CD4-positive, alpha-beta T cell treated with Interleukin-15 for 4 hours (primary cell): Measurements from ENCODE around the gene AHCYL2.
"Not testable (repeated sequence)": the region's sequence is repeated elsewhere in the genome, so short reads cannot be mapped to it uniquely, and the experiment has no call there.

Source experiments
- DNase-seq: peaks from one replicate; pipeline ENCODE4 v3.0.0-alpha.2; 2020; ENCODE audit warnings: low spot score

The AHCYL2 gene

GRCh38 chr7:129209067-129209926 is 15.5 kb upstream of the AHCYL2 start:
- DNase-seq, result no peak

GRCh38 chr7:129210256-129210988 is 14.4 kb upstream of the AHCYL2 start:
- peak; percentile 45 for DNase-seq

- DNase-seq, result no peak
Observed at GRCh38 chr7:129210989-129211312, 13.9 kb upstream of the AHCYL2 start.

GRCh38 chr7:129212126-129212525 is 12.7 kb upstream of the AHCYL2 start:
- DNase-seq, result no peak

- DNase-seq, result no peak
Observed at GRCh38 chr7:129212596-129212995, 12.2 kb upstream of the AHCYL2 start.

GRCh38 chr7:129213828-129214227 is 11.0 kb upstream of the AHCYL2 start:
- DNase-seq, result no peak

GRCh38 chr7:129215691-129216090 is 9.1 kb upstream of the AHCYL2 start:
- not testable (repeated sequence) for DNase-seq

GRCh38 chr7:129216101-129216715 is 8.6 kb upstream of the AHCYL2 start:
- not testable (repeated sequence) for DNase-seq

GRCh38 chr7:129216821-129217416 is 7.9 kb upstream of the AHCYL2 start:
- not testable (repeated sequence) for DNase-seq

GRCh38 chr7:129218514-129219062 is 6.2 kb upstream of the AHCYL2 start:
- peak; percentile 81 for DNase-seq

- DNase-seq, result not testable (repeated sequence)
Observed at GRCh38 chr7:129219166-129219565, 5.7 kb upstream of the AHCYL2 start.

- DNase-seq, result no peak
Observed at GRCh38 chr7:129222064-129222463, 2.8 kb upstream of the AHCYL2 start.

GRCh38 chr7:129225206-129225930 is 538 bp downstream of the AHCYL2 start:
- DNase-seq, result peak; percentile 44

- no peak for DNase-seq
Observed at GRCh38 chr7:129225931-129226572, 1.2 kb downstream of the AHCYL2 start.

- no peak for DNase-seq
Observed at GRCh38 chr7:129227646-129228578, 3.1 kb downstream of the AHCYL2 start.

GRCh38 chr7:129228633-129229032 is 3.8 kb downstream of the AHCYL2 start:
- DNase-seq, result no peak

- DNase-seq, result no peak
Observed at GRCh38 chr7:129231666-129232065, 6.8 kb downstream of the AHCYL2 start.

- no peak for DNase-seq
Observed at GRCh38 chr7:129238546-129238945, 13.7 kb downstream of the AHCYL2 start.

GRCh38 chr7:129240119-129240820 is 15.4 kb downstream of the AHCYL2 start:
- DNase-seq, result no peak
